Measurements from ENCODE around the gene MAPK9.
"Not testable (repeated sequence)": the region's sequence is repeated elsewhere in the genome, so short reads cannot be mapped to it uniquely, and the experiment has no call there.

MAPK9 gene

GRCh38 chr5:180304431-180305375 lies 12.8 kb upstream of the MAPK9 start:
- no peaks in the 10 kb centered on the region for H3K4me1 ChIP-seq (ENCODE audit: control insufficient read depth, insufficient read depth, low read length, poor library complexity, severe bottlenecking)
- no peak overlapping the region for H3K27ac ChIP-seq (ENCODE audit: low read depth, low read length, severe bottlenecking)
- H3K4me3 ChIP-seq (ENCODE audit: extremely low read depth, insufficient read depth, low read length, poor library complexity, severe bottlenecking): no peak overlapping the region
- no peaks in the 10 kb centered on the region for H3K9me3 ChIP-seq (ENCODE audit: control insufficient read depth, low read length)
- peaks cover 35% of the 10 kb centered on the region for H3K36me3 ChIP-seq (ENCODE audit: control insufficient read depth, insufficient read depth, low read length)
- WGBS, 2 experiments (ENCODE audit: insufficient coverage in 2 of 2): 94 to 96% methylated on average over 13 to 16 of the region's 18 CpGs

- no peak overlapping the region for H3K4me3 ChIP-seq (ENCODE audit: extremely low read depth, insufficient read depth, low read length, poor library complexity, severe bottlenecking)
- no peaks in the 10 kb centered on the region for H3K9me3 ChIP-seq (ENCODE audit: control insufficient read depth, low read length)
- H3K36me3 ChIP-seq (ENCODE audit: control insufficient read depth, insufficient read depth, low read length): peaks cover 35% of the 10 kb centered on the region
- no peak overlapping the region for H3K27ac ChIP-seq (ENCODE audit: low read depth, low read length, severe bottlenecking)
- H3K4me1 ChIP-seq (ENCODE audit: control insufficient read depth, insufficient read depth, low read length, poor library complexity, severe bottlenecking): no peaks in the 10 kb centered on the region
- 92 to 100% methylated on average over 1 to 2 of the region's 4 CpGs for WGBS, 2 experiments (ENCODE audit: insufficient coverage in 2 of 2)
These were observed 12.1 kb upstream of the MAPK9 start for GRCh38 chr5:180304016-180304292.

GRCh38 chr5:180303226-180304015 lies 11.5 kb upstream of the MAPK9 start:
- no peaks in the 10 kb centered on the region for H3K4me1 ChIP-seq (ENCODE audit: control insufficient read depth, insufficient read depth, low read length, poor library complexity, severe bottlenecking)
- H3K9me3 ChIP-seq (ENCODE audit: control insufficient read depth, low read length): no peaks in the 10 kb centered on the region
- 91 to 98% methylated on average over 16 of the region's 17 CpGs for WGBS, 2 experiments (ENCODE audit: insufficient coverage in 2 of 2)
- H3K4me3 ChIP-seq (ENCODE audit: extremely low read depth, insufficient read depth, low read length, poor library complexity, severe bottlenecking): no peak overlapping the region
- H3K27ac ChIP-seq (ENCODE audit: low read depth, low read length, severe bottlenecking): no peak overlapping the region
- H3K36me3 ChIP-seq (ENCODE audit: control insufficient read depth, insufficient read depth, low read length): peaks cover 35% of the 10 kb centered on the region

GRCh38 chr5:180302256-180302655 lies 10.4 kb upstream of the MAPK9 start:
- H3K4me1 ChIP-seq (ENCODE audit: control insufficient read depth, insufficient read depth, low read length, poor library complexity, severe bottlenecking): no peaks in the 10 kb centered on the region
- no peak overlapping the region for H3K27ac ChIP-seq (ENCODE audit: low read depth, low read length, severe bottlenecking)
- H3K36me3 ChIP-seq (ENCODE audit: control insufficient read depth, insufficient read depth, low read length): peaks cover 33% of the 10 kb centered on the region
- no peak overlapping the region for H3K4me3 ChIP-seq (ENCODE audit: extremely low read depth, insufficient read depth, low read length, poor library complexity, severe bottlenecking)
- H3K9me3 ChIP-seq (ENCODE audit: control insufficient read depth, low read length): no peaks in the 10 kb centered on the region
- 93 to 97% methylated on average over 6 to 8 of the region's 10 CpGs for WGBS, 2 experiments (ENCODE audit: insufficient coverage in 2 of 2)

GRCh38 chr5:180301253-180301652 lies 9.4 kb upstream of the MAPK9 start:
- Histone ChIP-seq H3K27ac (ENCODE audit: low read depth, low read length, severe bottlenecking) (no peak overlapping the region), H3K36me3 (ENCODE audit: control insufficient read depth, insufficient read depth, low read length) (peaks cover 26% of the 10 kb centered on the region), H3K4me1 (ENCODE audit: control insufficient read depth, insufficient read depth, low read length, poor library complexity, severe bottlenecking) (no peaks in the 10 kb centered on the region), H3K9me3 (ENCODE audit: control insufficient read depth, low read length) (no peaks in the 10 kb centered on the region), H3K4me3 (ENCODE audit: extremely low read depth, insufficient read depth, low read length, poor library complexity, severe bottlenecking) (no peak overlapping the region)
- WGBS, 2 experiments (ENCODE audit: insufficient coverage in 2 of 2): 80 to 95% methylated on average over 1 to 4 of the region's 4 CpGs

- WGBS, 2 experiments (ENCODE audit: insufficient coverage in 2 of 2): 72 to 77% methylated on average over 2 to 3 of the region's 3 CpGs
- Histone ChIP-seq H3K9me3 (ENCODE audit: control insufficient read depth, low read length) (no peaks in the 10 kb centered on the region), H3K4me3 (ENCODE audit: extremely low read depth, insufficient read depth, low read length, poor library complexity, severe bottlenecking) (no peak overlapping the region)
These were observed 7.6 kb upstream of the MAPK9 start for GRCh38 chr5:180299526-180299925.

GRCh38 chr5:180299014-180299413 lies 7.1 kb upstream of the MAPK9 start:
- not testable (repeated sequence) for H3K27ac ChIP-seq (ENCODE audit: low read depth, low read length, severe bottlenecking); H3K9me3 ChIP-seq (ENCODE audit: control insufficient read depth, low read length); H3K4me3 ChIP-seq (ENCODE audit: extremely low read depth, insufficient read depth, low read length, poor library complexity, severe bottlenecking); H3K4me1 ChIP-seq (ENCODE audit: control insufficient read depth, insufficient read depth, low read length, poor library complexity, severe bottlenecking)
- WGBS, 2 experiments (ENCODE audit: insufficient coverage in 2 of 2): 94 to 97% methylated on average over 7 to 9 of the region's 14 CpGs
- peaks cover 12% of the 10 kb centered on the region for H3K36me3 ChIP-seq (ENCODE audit: control insufficient read depth, insufficient read depth, low read length)

More at GRCh38 chr5:180299526-180299925, 7.6 kb upstream of the MAPK9 start:
- no peaks in the 10 kb centered on the region for H3K4me1 ChIP-seq (ENCODE audit: control insufficient read depth, insufficient read depth, low read length, poor library complexity, severe bottlenecking)
- no peak overlapping the region for H3K27ac ChIP-seq (ENCODE audit: low read depth, low read length, severe bottlenecking)
- peaks cover 16% of the 10 kb centered on the region for H3K36me3 ChIP-seq (ENCODE audit: control insufficient read depth, insufficient read depth, low read length)

GRCh38 chr5:180297587-180298282 lies 5.9 kb upstream of the MAPK9 start:
- Histone ChIP-seq H3K36me3 (ENCODE audit: control insufficient read depth, insufficient read depth, low read length) (peaks cover 3% of the 10 kb centered on the region), H3K4me1 (ENCODE audit: control insufficient read depth, insufficient read depth, low read length, poor library complexity, severe bottlenecking) (no peaks in the 10 kb centered on the region), H3K27ac (ENCODE audit: low read depth, low read length, severe bottlenecking) (no peak overlapping the region), H3K9me3 (ENCODE audit: control insufficient read depth, low read length) (no peaks in the 10 kb centered on the region), H3K4me3 (ENCODE audit: extremely low read depth, insufficient read depth, low read length, poor library complexity, severe bottlenecking) (no peak overlapping the region)
- 80 to 100% methylated on average over 1 of the region's 2 CpGs for WGBS, 2 experiments (ENCODE audit: insufficient coverage in 2 of 2)

GRCh38 chr5:180296771-180297170 lies 4.9 kb upstream of the MAPK9 start:
- H3K9me3 ChIP-seq (ENCODE audit: control insufficient read depth, low read length): no peaks in the 10 kb centered on the region
- WGBS, 2 experiments (ENCODE audit: insufficient coverage in 2 of 2): 83% methylated on average over 1 of the region's 7 CpGs; no CpG with 5 or more reads in 1 of the 2 experiments
- peaks cover 3% of the 10 kb centered on the region for H3K36me3 ChIP-seq (ENCODE audit: control insufficient read depth, insufficient read depth, low read length)
- no peak overlapping the region for H3K27ac ChIP-seq (ENCODE audit: low read depth, low read length, severe bottlenecking)
- no peaks in the 10 kb centered on the region for H3K4me1 ChIP-seq (ENCODE audit: control insufficient read depth, insufficient read depth, low read length, poor library complexity, severe bottlenecking)
- no peak overlapping the region for H3K4me3 ChIP-seq (ENCODE audit: extremely low read depth, insufficient read depth, low read length, poor library complexity, severe bottlenecking)

GRCh38 chr5:180294913-180295555 lies 3.2 kb upstream of the MAPK9 start:
- H3K4me1 ChIP-seq (ENCODE audit: control insufficient read depth, insufficient read depth, low read length, poor library complexity, severe bottlenecking): no peaks in the 10 kb centered on the region
- no peak overlapping the region for H3K27ac ChIP-seq (ENCODE audit: low read depth, low read length, severe bottlenecking)
- no peaks in the 10 kb centered on the region for H3K9me3 ChIP-seq (ENCODE audit: control insufficient read depth, low read length)
- 92 to 93% methylated on average over 8 to 9 of the region's 10 CpGs for WGBS, 2 experiments (ENCODE audit: insufficient coverage in 2 of 2)
- H3K36me3 ChIP-seq (ENCODE audit: control insufficient read depth, insufficient read depth, low read length): peaks cover 3% of the 10 kb centered on the region
- H3K4me3 ChIP-seq (ENCODE audit: extremely low read depth, insufficient read depth, low read length, poor library complexity, severe bottlenecking): no peak overlapping the region
